Epithelial cell of esophagus (primary cell): Measurements from ENCODE around the gene PARL.

Experiments used
- DNase-seq: peaks from one replicate; pipeline ENCODE4 v3.0.0; 2010; ENCODE audit warnings: low read depth
- H3K4me3 ChIP-seq: 2 replicates; pipeline ENCODE4 v1.5.1; 2011; ENCODE audit warnings: mild to moderate bottlenecking, low read length, control low read depth
- CTCF ChIP-seq: IDR thresholded peaks from 2 replicates; pipeline ENCODE4 v1.5.1; 2011; ENCODE audit warnings: low read depth, mild to moderate bottlenecking, low read length, control low read depth, inconsistent platforms; ENCODE audit not compliant: insufficient read depth; ENCODE audit errors: missing control alignments

PARL gene

GRCh38 chr3:183839751-183840150 lies 44.9 kb downstream of the PARL start:
- H3K4me3 ChIP-seq: no peak overlapping the region
- no peak for TF ChIP-seq CTCF
- DNase-seq: no peak

GRCh38 chr3:183837894-183838293 lies 46.8 kb downstream of the PARL start:
- no peak overlapping the region for H3K4me3 ChIP-seq
- TF ChIP-seq CTCF: no peak
- DNase-seq: no peak

- H3K4me3 ChIP-seq: no peak overlapping the region
- DNase-seq: no peak
- TF ChIP-seq CTCF: no peak
Measured at GRCh38 chr3:183837390-183837789, 47.3 kb downstream of the PARL start.

GRCh38 chr3:183833516-183833915 lies 51.2 kb downstream of the PARL start:
- no peak for DNase-seq
- no peak for TF ChIP-seq CTCF

GRCh38 chr3:183830187-183830586 lies 54.5 kb downstream of the PARL start:
- no peak overlapping the region for H3K4me3 ChIP-seq
- DNase-seq: no peak
- TF ChIP-seq CTCF: no peak

More at GRCh38 chr3:183833516-183833915, 51.2 kb downstream of the PARL start:
- no peak overlapping the region for H3K4me3 ChIP-seq

GRCh38 chr3:183829466-183829865 lies 55.2 kb downstream of the PARL start:
- no peak for TF ChIP-seq CTCF
- no peak for DNase-seq
- no peak overlapping the region for H3K4me3 ChIP-seq

- H3K4me3 ChIP-seq: no peak overlapping the region
- no peak for TF ChIP-seq CTCF
- DNase-seq: no peak
Measured at GRCh38 chr3:183828538-183828870, 56.2 kb downstream of the PARL start.
